Effector CD8-positive, alpha-beta T cell (primary cell): ENCODE results near the gene CLEC16A.

ENCODE experiments used
- DNase-seq: peaks from one replicate; lab custom pipeline; 2025; lab: John Stamatoyannopoulos, UW

The CLEC16A gene

DNA sequence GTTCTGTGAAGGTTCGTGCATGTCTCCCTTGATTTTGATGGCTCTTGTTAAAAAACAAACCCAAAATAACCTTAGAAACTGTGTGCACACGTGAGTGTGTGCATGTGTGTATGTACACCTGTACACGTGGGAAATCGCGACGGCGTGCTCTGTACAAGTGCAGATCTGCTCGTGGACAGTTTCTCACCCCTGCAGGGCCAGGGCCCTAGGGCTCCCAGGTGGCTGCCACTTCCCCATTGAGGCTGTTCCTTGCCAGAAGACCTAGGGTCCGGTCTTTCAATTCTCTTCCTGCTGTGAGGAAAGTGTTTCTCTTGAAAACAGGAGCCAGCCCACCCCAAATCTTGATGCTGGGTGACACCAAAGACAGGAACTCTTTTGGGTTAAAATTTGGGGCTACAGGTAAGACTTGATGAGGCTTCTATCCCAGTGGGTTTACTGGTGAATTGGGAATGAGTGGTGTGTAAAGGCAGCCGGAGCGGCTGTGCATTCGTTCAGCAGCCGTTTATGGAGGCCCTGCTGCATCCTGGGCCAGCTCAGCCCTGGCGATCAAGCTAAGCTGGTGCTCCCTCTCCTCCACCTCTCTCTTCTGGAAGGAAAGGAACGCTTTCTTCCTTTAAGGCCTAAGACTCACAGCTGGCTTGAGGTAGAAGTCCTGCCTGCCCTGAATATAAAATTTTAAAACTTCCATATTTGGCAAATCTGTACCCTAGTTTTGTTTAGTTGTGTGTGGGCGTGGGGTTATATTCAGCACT, 137.9 kb downstream of the CLEC16A start:
- no peak for DNase-seq

DNA sequence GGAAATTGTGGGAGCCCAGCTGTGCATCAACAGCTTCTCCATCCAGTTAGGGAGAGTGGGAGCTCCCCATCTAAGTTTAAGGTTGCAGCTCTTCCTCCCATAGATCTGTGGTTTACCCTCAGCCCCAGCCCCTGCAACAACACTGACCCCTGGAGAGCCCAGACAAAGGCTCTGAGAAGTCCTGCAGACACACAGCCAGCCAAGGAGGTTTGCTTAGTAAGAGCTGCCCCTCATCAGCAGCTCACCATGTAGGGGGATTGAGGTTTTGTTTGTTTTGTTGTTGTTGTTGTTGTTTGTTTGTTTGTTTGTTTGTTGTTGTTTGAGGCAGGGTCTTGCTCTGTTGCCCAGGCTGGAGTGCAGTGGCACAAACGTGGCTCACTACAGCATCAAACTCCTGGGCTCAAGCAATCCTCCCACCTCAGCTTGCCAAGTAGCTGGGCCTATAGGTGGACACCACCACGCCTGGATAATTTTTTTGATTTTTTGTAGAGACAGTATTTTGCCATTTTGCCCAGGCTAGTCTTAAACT, 138.6 kb downstream of the CLEC16A start:
- no peak for DNase-seq

DNA sequence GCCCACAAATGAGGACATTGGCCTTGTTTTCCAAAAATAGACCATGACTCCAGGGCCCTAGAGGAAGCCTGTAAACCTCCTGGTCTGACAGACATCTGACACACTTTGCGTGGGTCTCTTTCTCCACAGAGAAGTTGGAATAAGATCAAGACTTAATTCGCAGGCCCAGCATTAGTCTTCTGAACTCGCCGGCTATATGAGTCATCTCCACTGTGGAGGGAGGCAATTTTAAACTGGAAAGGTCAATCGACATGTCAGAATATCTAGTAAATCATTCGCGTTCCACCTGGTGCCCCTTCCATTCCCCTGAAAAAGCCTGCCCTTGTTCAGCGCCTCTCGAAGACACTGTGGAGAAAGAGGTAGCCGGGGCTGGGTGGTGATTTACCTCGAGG, 140.1 kb downstream of the CLEC16A start:
- DNase-seq: no peak

DNA sequence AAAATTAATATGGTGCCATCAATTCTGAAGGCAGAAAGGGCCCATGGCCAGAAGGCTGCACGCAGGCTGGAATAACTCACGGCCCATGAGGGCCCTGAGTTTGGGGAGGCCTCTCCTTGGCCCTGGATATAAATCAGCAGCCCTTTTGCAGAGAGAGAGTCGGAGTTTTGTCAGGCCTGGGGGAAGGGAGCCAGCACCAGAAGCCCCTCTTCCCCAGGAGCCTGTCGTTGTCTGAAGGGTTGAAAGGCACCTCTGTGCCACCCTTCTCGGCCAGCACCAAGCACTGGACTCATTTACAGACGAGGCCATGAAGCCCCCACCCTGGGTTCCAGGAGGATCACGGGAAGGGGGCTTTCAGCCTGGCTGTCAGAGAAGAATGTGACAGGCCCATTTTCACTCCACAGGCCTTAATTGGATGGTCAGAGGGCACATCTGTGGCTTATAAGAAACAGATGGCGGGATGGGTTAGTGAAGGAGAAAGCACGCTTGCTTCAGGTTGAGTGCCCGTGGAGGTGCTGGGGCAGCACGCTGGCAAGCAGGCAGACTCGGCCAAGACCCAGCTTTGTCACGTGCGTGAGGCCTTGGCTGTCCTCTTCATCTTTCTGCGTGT, 140.6 kb downstream of the CLEC16A start:
- no peak for DNase-seq

DNA sequence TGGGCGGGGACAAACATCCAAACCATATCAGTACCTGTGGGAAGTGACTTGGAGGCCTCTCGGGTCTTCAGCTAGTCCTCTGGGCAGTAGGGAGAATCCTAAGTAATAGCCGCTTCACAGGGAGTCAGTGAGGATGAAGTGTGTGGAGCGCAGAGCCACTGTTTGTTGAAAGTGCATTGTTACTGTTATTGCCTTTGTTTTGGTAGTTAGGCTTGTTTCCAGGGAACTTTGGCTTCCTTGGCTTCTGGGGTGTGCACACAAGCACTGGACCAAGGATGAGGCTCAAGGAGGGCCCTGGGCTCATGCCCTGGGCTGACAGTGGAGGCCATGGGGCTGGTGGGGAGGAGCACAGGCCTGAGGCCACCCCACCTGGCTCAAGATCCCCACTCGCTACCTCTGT, 141.6 kb downstream of the CLEC16A start:
- DNase-seq: no peak

DNA sequence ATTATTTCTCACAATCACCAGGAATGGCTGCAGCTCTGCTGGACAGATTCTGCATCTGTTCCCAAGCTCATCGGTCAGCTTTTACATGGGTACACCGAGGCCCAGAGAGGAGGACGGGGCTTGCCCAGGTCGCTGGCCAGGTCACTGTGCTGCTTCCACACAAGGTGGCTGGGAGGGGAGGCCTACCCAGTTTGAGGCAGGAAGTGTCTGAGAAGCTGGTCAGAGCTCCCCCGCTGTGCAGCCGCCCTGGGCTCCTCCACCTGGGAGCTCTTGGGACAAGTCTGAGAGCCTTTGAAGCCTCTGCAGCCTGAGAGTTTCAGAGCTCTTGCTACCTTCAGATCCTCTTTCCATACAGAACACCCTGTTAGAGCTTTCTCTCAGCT, 143.3 kb downstream of the CLEC16A start:
- no peak for DNase-seq

DNA sequence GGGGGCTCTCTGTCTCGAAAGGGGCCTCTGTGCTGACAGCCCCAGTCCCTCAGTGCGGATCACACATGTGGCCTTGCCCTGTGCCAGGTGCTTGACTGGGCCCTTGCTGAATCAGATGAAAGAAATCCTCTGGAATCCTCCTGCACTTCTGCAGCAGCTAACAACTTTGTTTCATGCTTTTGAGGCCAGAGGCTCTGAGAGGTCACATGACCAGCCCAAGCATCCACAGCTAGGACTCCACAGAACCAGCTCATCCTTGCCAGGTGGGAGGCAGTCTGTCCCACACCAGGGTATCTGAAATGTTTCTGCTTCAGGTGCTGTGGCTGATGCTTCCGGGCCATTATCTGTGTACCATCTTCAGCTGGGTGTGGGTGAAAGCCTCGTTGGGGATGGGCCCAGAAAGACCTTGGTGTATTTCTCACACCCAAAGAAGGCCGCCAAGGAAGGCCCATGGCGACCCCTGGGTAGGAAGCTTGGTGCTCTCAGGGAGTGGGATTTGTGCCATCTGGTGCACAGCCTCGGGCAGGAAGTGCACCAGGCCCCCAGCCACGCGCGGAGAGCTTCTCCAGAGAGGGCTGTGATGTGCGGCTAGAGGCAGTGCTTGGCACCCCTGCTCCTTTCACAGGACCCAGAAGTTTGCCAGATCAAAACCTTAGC, 143.8 kb downstream of the CLEC16A start:
- DNase-seq: no peak

DNA sequence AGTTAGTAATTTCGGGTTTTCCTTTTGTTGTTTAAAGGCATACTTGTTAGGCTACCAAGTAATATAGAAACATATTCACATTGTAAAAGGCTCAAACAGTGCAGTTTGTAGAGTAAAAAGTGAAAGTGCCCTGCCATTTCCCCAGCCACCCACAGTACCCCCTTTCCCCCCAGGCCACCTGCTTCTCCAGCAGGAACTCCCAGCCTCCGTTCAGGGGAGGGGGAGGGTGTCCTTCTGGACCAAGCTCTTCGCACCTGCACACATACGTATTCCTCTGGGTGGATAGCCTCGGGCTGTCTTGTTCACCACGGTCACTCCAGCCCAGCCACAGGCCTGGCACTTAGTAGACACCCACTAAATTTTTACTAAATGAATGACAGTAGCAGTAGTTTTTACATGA, 144.5 kb downstream of the CLEC16A start:
- DNase-seq: no peak

DNA sequence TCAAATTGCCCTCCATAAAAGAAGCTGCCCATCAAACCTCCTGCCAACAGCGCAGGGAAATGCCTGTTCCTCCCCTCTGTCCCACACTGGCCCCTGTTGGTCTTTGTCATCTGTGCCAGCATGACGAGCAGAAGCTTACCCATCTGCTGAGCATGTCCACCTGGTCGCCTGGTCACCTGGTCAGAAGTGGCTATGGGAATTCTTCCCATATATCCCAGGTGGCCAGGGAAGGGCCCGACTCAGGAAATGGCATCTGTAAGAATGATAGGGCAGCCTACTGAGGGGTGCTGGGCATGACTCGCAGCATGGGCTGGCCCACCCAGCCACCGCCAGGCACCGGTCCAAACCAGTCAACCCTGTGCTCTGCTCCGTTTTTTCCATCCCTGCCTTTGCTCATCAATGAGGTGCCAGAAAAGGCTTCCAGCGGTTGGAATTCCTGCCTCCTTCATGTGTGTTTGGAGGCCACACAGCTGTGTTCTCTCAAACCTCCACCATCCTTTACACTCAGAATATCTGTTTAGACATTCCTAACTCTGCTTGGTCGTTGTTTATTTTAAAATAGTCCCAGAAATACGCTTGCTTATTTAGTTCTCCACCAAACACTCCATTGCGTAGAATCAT, 145.2 kb downstream of the CLEC16A start:
- DNase-seq: no peak

DNA sequence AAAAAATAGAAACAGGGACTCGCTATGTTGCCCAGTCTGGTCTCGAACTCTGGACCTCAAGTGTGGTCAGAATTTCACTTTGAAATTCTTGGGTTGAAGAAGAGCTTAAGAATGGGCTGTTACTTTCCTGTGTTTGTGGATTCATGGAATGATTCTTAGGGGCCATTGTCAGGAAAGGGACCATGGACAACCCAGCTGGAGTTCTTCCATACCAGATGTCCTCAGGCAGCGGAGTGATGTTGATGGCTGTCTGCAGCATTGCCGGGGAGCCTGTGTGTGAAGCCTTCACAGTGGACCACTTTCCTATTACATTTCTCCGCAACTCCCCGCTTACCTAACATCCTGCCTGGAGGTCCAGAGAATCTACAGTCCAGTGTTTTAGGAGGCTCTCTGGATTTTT, 145.9 kb downstream of the CLEC16A start:
- DNase-seq: no peak

DNA sequence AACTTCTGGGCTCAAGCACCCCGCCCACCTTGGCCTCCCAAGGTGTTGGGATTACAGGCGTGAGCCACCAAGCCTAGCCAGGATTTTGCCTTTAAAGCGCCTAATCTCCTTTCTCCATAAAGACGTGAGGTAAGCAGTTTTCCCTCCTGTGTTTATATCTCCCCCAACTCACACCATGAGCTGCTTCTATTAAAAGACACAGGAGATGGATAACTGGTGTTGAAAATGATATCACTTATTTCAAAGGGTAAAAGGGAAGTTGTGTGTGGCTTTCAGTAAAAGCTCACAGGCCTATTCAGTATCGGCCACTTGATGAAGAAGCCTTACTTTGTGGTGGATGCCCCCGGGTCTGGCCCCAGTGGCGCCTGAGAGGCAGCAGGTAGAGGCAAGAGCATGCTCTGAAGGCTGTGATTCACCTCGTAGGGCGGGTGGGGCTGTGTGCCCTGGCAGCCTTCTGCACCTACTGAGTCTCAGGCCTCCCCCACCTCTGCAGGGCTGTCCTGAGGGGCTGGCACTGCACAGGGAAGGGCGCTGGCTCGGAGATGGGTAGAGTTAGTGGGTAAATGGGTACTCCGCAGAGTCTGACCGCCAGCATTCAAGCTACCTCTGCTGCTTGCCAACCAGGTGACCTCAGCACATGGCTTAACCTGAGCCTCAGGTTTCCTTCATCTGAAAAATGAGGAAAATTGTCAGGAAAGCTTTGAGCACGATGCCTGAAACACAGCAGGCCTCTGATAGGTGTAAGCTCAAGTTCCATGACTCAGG, 146.8 kb downstream of the CLEC16A start:
- no peak for DNase-seq

DNA sequence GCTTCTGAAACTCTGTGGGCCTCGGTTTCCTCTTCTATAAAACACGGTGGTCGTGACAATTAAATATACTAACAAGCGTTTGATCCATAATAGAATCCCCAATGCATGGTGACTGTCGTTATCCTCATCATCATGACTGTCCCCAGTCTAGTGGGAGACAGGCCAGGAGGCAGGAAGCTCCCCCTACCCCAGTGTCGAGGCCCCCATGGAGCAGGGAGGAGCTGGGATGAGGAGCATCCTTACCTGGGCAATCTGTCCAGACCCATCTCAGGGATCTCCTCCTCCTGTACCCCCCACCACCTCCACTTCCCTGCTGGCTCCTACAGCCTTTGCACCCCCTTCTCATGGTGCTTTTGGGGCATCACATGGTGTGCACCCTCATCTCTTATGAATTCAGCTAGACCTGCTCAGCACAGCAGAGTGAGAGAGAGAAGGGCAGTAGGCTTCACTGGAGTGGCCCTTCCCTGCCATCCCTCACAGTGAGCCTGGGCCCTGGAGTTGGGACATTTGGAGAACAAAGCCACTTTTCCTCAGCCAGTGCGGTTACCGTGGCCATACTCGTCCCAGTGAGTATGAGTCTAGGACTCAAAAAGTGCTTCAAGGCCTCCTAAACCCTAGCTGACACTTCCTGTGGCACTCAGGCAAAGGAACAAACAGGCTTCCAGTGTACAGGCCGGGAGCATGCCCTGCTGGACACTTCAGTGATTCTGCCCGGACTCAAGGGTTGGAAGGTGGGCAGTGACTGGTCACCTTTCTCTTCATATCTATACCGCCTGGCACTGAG, 148.6 kb downstream of the CLEC16A start:
- DNase-seq: no peak

DNA sequence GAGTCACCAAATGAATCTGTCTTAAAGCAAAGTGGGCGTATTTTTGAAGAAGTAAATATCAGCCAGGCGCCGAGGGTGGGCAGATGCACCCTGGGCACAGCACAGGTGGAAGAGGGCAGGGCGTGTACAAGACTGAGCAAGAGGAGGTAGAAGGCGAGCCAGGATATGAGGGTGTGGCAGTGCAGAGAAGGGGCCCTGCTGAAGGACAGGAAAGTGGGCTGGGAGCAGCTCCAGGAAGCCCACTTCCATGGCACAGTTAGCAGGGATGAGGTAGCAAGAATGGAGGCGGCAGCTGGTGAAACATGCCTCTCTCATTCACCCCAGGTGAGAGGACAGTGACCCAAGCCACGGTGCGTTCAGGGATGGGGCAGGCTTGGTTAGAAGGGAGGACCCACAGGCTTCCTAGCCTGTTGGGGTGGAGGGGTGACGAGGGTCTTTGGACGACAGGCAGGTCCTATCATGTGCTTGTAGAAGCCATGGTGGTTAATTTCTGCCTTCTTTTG, 149.3 kb downstream of the CLEC16A start:
- no peak for DNase-seq

DNA sequence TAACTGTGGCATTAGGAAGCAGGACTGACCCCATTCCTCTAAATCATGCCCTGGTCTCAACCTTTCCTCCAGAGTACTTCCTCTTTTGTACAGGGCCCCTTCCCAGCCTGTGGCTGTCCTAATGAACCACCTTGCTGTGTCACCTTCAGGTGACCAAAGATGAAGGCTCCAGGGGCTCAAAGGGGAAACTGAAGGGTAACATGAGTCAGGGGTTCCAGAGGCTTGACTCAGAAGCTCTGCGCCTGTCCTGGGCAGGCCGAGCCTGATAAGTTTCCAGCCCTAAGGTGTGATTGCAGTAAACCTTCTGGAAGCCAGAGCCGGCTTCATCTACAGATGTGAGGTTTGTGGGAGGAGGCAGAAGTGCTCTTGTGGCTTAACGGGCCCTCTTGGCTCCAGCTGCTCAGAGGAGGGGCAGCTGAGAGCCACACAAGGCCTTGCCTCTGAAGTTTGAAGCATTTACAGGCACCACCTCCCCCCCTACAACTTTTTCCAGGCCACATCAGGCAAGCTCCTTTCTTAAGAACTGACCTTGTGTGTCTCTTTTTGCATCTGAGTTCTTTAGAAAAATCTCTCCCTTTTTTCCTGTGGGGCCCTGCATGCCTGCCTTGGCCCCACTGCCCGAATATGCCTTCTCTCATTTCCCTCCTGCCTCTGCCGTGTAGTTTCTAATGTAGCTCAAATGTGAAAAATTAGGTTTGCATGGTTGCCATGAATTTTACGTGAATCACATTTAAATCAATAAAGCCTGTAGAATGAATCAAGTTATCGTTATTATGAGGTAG, 149.9 kb downstream of the CLEC16A start:
- DNase-seq: no peak

DNA sequence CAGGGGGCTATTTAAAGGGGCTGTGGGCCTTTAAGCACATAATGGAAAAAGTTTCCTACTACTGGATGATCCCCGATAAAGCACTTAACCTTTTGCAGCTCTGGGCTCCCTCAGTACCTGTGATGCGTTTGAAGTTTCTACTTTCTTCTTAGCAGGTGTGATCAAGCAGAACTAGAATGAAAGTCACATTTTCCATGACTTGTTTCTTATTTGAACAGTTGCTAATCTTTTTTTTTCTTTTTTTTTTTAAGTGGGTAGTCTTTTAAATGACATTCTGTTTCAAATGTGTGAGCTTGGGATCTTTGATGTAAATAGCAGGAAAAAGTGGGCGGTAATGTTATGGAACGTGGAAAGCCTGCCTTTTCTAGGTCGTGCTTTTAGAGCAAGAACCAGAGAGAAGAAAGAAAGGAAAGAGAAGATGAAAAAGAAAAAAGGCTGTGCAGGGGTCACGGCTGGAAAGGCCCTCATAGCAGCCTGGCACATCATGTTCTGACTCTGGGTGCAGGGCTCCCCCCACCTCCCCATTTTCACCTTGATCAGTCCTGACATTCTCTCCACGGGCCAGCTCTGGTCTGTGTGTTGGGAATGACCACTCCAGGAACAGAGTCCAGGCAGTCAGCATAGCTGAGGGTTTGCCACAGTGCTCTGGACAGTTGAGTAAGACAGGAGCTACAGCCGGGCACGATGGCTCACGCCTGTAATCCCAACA, 150.6 kb downstream of the CLEC16A start:
- DNase-seq: no peak

DNA sequence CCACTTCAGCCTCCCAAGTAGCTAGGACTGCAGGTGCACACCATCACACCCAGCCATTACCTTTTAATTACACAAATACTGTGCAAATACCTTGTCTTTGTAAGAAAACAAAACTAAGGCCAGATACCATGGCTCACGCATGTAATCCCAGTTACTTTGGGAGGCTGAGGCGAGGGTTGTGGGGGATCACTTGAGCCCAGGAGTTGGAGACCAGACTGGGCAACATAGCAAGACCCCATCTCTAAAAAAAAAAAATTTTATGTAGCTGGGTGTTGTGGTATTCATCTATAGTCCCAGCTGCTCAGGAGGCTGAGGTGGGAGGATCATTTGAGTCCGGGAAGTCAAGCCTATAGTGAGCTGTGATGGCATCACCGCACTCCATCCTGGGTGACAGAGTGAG, 151.6 kb downstream of the CLEC16A start:
- no peak for DNase-seq

DNA sequence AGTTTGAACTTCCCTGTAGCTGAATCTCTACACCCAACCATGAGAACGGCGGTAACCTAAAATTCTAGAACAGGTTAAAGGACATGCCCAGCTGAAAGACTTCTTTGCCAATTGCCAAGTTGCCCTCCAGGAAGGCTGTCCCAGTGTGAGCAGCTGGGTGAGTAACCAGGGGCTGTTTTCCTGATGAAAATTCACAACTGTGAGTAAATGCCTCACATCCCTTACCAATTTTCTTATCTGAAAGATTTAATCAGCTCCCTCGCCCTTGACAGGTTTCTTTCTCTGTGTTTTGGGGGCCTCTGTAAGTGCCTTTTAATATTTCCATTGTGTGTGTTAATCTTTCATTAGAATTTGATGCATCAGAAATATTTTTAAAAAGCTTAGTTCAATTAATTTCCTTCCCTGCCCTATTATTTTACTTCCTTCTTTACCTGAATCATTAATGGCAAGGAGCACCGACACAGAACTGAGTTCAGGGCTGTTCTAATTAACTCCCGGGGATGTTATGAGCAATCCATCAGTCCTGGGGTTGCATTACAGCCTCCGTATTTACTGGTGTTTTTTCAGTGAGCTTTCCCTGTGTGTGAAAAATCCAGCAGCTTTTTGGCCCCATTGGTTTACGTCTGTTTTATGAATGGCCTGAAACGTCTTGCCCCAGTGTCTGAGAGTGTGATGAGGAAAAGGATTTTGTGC, 152.9 kb downstream of the CLEC16A start:
- no peak for DNase-seq

DNA sequence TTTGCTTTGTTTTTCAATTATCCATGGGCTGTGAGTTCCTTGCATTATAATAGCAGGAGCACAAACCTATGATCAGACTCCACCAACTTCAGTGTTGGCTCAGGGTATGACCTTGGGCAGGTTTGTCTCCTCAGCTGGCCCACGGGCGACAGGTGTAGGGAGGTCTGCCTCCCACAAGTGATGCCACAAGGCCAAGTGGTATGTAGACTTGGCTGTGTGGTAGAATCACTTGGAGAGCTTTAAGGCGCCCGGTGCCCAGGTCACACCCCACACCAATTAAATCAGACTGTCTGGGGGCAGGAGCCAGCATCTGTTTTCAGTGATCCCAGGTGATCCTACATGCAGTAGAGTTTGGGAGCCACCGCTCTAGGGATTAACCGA, 153.4 kb downstream of the CLEC16A start:
- no peak for DNase-seq
